Mesodermal cell (in vitro differentiated cells): ENCODE results near the gene CHID1.

Experiments
- H3K27ac ChIP-seq: 2 replicates; pipeline ENCODE4 v1.7.0; 2013; ENCODE audit warnings: mild to moderate bottlenecking, low read depth, low read length, moderate library complexity; ENCODE audit not compliant: severe bottlenecking
- H3K36me3 ChIP-seq: 2 replicates; pipeline ENCODE4 v1.7.1; 2013; ENCODE audit warnings: mild to moderate bottlenecking, low read length, moderate library complexity; ENCODE audit not compliant: control insufficient read depth, insufficient read depth
- H3K4me1 ChIP-seq: one replicate; pipeline ENCODE4 v1.7.1; 2013; ENCODE audit warnings: mild to moderate bottlenecking, low read length; ENCODE audit not compliant: insufficient read depth, control insufficient read depth, poor library complexity, severe bottlenecking
- H3K4me3 ChIP-seq: 2 replicates; pipeline ENCODE4 v1.7.0; 2013; ENCODE audit warnings: low read length, control low read depth, mild to moderate bottlenecking; ENCODE audit not compliant: insufficient read depth, poor library complexity, severe bottlenecking; ENCODE audit errors: extremely low read depth
- H3K9me3 ChIP-seq: 2 replicates; pipeline ENCODE4 v1.7.1; 2013; ENCODE audit warnings: mild to moderate bottlenecking, low read length, moderate library complexity; ENCODE audit not compliant: control insufficient read depth
- WGBS, 2 experiments: methylation state at CpG; one replicate each; pipeline ENCODE4 v1.1.5; 2013; ENCODE audit warnings: missing lambda C conversion rate in 2 of 2; ENCODE audit not compliant: insufficient coverage in 2 of 2; 5-methylcytosine and 5-hydroxymethylcytosine counted together

CHID1 gene

DNA sequence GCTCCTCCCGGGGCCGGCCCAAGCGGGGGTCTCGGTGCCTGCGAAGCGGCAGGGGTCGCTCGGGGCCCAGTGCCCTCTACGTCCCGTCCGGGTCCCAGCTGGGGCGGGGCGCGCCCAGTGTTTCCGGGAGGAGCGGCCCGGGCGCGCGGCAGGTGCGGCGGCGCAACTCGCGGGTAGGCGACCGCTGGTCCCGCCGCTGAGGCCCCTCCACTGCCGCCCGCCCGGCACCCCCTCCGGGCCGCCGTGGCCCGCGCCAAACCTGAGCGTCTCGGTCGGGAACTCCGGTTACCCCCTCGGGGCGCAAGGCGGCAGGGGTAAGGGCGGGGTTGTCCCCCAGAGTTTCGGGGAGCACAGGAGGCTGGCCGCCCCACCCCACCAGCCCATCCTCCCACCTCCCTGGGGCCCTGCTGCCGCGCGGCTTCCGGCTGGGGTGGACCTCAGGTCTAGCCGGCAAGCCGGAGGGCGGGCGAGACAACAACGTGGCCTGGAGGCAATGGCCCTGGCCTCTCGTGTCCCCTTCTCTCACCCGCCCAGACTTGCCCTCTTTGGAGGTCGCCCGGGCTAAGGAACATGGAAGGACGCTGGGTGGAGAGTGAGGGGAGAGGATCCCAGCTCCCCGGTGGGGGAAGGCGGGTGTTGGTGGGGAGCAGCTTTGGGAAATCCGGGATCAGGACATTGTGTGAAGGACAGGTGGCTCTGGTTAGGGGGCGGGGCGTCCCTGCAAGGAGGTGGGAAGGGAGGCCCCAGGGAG is 83.3 kb downstream of the CHID1 start:
- peaks cover 18% of the 10 kb centered on the region for H3K36me3 ChIP-seq
- 2 to 3% methylated on average over 56 to 61 of the region's 66 CpGs for WGBS, 2 experiments
- peak overlapping the region; percentile 28 for H3K4me3 ChIP-seq
- H3K27ac ChIP-seq, result no peak overlapping the region
- no peaks in the 10 kb centered on the region for H3K9me3 ChIP-seq
- H3K4me1 ChIP-seq, result peaks cover 43% of the 10 kb centered on the region

DNA sequence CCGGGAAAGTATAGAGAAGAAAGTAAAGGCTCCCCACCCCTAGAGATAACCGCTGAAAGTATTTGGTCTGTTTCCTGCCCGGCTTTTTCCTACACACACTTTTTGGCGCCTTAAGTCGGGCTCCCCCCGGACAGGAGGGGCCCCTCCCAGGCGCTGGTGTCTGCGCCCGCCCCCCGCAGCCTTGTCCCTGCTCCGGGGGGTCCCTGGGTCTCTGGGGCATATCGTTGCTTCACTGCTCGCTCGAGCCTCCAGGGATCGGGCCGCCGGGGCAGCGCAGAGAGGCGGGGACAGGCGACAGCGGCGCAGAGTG is 83.8 kb downstream of the CHID1 start:
- H3K27ac ChIP-seq, result no peak overlapping the region
- WGBS, 2 experiments, result 5% methylated on average over 20 to 21 of the region's 22 CpGs
- peaks cover 42% of the 10 kb centered on the region for H3K4me1 ChIP-seq

DNA sequence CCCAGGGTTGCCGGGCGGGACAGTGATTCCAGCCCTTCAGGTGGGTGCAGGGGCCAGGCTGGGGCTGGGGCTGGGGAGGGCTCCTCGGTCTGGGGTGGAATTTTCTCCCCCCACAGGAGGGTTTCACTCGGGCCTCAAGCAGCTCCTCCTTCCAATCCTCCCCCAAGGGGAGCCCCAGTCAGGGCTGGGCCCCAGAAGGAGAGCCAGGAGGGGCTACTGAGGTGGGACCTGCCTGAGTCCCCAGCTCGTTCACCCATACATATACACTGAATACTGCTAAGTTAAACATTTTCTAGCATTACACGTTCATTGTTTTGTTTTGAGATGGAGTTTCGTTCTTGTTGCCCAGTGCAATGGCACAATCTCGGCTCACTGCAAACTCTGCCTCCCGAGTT is 84.4 kb downstream of the CHID1 start:
- 86 to 87% methylated on average over 5 to 6 of the region's 9 CpGs for WGBS, 2 experiments
- Histone ChIP-seq H3K4me3 (no peak overlapping the region), H3K27ac (no peak overlapping the region), H3K36me3 (peaks cover 26% of the 10 kb centered on the region), H3K9me3 (no peaks in the 10 kb centered on the region), H3K4me1 (peaks cover 36% of the 10 kb centered on the region)

More for the DNA sequence above, 83.8 kb downstream of the CHID1 start:
- peaks cover 21% of the 10 kb centered on the region for H3K36me3 ChIP-seq
- no peaks in the 10 kb centered on the region for H3K9me3 ChIP-seq
- peak overlapping the region; percentile 28 for H3K4me3 ChIP-seq

DNA sequence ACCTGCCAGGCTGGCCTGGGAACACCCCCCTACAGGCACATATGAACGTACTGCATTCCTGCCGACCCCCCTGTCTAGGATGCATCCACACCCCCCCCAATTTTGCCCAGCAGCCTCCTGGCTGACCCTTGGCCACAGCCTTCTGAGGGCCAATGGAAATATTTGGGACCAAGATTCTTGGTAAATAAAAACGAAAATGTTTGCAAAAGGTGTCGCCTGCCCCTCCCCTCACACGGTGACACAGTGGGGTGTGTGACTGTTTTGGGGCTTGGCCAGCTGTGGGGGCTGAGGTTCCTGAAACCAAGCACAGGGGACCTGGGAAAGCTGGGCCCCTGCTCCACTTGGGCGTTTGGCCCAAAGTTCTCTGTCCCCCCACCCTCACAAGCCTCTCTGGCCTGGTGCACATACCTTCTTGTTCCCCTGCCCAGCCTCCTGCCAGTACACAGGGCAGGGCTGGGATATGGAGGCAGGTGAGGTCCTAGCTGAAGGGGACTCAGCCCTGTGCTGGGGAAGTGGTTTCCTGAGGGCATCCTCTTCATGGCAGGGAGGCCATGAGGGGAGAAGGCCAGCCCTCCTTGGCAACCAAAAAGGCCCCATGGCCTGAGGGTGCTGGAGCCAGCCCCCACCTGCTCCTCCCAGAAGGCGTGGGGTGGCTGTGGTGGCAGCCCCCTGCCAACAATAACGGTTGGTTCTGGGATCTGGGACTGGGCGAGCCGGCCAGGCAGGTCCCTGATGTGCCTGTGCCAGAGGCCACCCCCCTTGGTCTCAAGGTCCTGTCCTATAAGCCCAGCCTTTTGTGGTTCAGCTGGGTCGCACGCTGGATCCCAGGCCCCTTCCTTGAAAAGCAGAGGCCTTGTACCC is 85.0 kb downstream of the CHID1 start:
- H3K9me3 ChIP-seq, result no peaks in the 10 kb centered on the region
- 94 to 96% methylated on average over 8 of the region's 12 CpGs for WGBS, 2 experiments
- H3K4me3 ChIP-seq, result no peak overlapping the region

DNA sequence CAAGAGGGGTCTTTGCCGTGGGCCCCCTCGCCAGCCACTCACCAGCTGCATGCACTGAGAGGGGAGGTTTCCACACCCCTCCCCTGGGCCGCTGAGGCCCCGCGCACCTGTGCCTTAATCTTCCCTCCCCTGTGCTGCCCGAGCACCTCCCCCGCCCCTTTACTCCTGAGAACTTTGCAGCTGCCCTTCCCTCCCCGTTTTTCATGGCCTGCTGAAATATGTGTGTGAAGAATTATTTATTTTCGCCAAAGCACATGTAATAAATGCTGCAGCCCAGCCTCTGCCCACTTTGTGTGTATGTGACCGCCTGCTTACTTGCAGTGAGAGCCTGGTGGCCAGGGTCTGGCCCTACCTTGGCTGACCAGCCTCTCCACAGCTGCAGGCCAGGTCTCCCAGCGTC is 85.7 kb downstream of the CHID1 start:
- no peak overlapping the region for H3K27ac ChIP-seq
- H3K4me1 ChIP-seq, result peaks cover 37% of the 10 kb centered on the region
- no peak overlapping the region for H3K4me3 ChIP-seq
- H3K9me3 ChIP-seq, result no peaks in the 10 kb centered on the region
- H3K36me3 ChIP-seq, result peaks cover 26% of the 10 kb centered on the region
- WGBS, 2 experiments, result 89 to 97% methylated on average over 4 to 5 of the region's 11 CpGs

More for the DNA sequence above, 85.0 kb downstream of the CHID1 start:
- Histone ChIP-seq H3K27ac (no peak overlapping the region), H3K4me1 (peaks cover 35% of the 10 kb centered on the region), H3K36me3 (peaks cover 26% of the 10 kb centered on the region)

DNA sequence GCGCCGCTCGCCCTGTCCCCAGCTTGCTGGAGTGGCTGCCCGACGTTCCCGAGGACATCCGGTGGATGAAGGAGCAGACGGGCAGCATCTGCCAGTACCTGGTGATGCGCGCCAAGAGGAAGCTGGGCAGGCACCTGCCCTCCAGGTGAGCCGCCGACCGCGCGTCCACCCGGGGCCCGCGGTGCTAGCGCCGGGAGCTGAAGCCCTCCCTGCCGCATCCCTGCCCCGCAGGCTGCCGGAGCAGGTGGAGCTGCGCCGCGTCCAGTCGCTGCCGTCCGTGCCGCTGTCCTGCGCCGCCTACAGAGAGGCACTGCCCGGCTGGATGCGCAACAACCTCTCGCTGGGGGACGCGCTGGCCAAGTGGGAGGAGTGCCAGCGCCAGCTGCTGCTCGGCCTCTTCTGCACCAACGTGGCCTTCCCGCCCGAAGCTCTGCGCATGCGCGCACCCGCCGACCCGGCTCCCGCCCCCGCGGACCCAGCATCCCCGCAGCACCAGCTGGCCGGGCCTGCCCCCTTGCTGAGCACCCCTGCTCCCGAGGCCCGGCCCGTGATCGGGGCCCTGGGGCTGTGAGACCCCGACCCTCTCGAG is 86.2 kb downstream of the CHID1 start:
- WGBS, 2 experiments, result 96% methylated on average over 54 of the region's 59 CpGs
- H3K36me3 ChIP-seq, result peaks cover 26% of the 10 kb centered on the region
- no peak overlapping the region for H3K4me3 ChIP-seq
- peaks cover 31% of the 10 kb centered on the region for H3K4me1 ChIP-seq
- no peaks in the 10 kb centered on the region for H3K9me3 ChIP-seq
- no peak overlapping the region for H3K27ac ChIP-seq

DNA sequence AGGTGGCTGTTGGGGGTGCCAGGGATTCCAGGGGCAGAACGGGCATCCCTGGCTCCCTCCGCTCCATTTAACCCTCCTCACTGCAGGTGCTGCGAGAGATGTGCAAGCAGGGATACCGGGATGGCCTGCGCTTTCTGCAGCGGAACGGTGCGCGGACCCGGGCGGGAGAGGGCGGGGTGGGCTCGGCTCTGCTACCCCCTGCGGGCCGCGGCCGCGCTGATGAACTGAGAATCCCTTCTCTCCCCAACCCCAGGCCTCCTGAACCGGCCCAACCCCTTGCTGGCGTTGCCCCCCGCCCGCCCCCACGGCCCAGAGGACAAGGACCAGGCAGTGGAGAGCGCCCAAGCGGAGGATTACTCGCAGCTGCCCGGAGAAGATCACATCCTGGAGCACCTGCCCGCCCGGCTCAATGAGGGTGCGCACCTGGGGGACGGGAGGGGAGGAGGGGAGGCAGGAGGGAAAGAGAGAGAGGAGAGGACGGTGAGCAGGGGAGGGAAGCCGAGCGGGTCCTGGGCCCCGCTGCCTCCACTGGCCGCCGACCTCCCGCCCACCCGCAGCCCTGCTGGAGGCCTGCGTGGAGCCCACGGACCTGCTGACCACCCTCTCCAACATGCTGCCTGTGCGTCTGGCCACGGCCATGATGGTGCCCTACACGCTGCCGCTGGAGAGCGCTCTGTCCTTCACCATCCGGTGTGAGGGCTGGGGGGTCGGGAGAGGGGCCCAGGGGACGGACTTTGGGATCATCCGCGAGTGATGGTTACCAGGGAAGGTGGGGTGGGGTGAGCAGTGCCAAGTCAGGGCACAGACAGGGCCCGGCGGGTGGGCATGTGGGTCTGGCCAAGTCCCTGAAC is 86.9 kb downstream of the CHID1 start:
- 94 to 95% methylated on average over 28 to 52 of the region's 53 CpGs for WGBS, 2 experiments
- no peaks in the 10 kb centered on the region for H3K9me3 ChIP-seq

DNA sequence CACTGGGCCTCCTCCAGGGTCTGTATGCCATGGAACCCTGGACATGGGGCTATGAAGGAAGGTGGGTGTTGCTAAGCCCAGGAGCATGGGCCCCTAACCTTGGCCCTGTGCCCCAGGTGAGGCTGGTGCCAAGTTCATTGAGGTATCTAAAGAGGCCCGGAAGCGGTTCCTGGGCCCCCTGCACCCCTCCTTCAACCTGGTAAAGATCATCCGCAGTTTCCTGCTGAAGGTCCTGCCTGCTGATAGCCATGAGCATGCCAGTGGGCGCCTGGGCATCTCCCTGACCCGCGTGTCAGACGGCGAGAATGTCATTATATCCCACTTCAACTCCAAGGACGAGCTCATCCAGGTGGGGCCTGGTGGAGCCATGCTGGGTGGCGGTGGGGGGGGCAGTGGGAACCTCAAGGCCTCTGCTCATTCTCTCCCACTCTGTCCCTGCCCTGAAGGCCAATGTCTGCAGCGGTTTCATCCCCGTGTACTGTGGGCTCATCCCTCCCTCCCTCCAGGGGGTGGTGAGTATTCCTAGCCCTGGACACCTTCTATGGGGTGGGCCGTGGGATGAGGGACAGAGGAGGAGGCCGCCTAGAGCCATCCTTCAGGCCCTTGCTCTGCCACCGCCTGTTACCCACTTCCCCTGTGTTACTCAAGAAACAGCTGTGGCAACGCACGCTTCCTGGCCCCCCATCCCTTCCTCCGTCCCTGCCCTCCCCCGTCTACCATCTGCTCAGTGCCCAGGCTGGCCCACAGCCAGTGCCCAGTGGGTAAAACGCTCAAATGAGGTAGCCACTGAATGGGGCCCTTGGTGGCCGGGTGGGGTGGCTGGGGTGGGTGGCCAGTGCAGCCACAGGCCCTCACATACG is 88.9 kb downstream of the CHID1 start:
- H3K4me3 ChIP-seq, result no peak overlapping the region
- 88 to 94% methylated on average over 7 to 17 of the region's 22 CpGs for WGBS, 2 experiments
- no peak overlapping the region for H3K27ac ChIP-seq
- peaks cover 15% of the 10 kb centered on the region for H3K4me1 ChIP-seq
- H3K36me3 ChIP-seq, result peaks cover 26% of the 10 kb centered on the region
- no peaks in the 10 kb centered on the region for H3K9me3 ChIP-seq

More for the DNA sequence above, 86.9 kb downstream of the CHID1 start:
- peaks cover 26% of the 10 kb centered on the region for H3K36me3 ChIP-seq
- no peak overlapping the region for H3K27ac ChIP-seq
- H3K4me3 ChIP-seq, result no peak overlapping the region
- peaks cover 26% of the 10 kb centered on the region for H3K4me1 ChIP-seq

DNA sequence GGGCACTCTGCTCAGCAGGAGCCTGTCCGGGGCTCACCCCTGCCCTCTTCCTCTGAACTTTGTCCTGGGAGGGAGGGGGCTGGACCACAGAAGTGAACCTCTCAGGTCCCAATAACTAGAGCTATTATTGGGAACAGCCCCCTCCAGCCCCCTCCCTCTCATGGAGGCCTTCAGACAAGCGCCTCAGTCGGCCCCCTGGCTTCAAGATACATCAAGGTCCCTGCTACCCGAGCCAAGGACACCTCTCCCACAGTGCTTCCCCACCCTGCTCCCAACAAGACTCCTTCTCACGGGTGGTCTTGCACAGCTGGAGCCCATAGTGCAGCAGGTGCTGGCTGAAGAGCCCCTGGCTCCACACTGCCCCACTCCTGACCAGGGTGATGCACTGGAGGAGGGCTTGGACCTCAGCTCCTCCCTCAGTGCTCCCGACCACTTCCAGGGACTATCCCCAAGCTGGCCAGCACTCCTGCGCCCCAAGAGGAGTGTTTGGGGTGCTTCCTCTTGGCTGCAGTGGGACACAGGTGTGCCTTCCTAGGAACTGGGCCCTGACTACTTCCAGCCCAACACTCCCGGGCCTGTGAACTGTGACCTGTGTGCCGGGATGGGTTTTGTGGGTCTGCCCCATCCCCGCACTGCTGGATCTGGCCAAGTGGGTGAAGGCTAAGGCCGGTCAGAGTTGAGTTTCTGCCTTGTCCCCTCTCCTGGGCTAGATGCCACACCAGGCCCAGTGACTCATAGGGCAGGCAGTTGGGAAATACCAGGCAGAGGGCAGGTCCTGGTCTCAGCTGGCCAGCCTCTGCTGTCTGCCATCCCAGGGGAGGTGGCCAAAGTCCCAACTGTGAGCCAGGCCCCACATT is 89.7 kb downstream of the CHID1 start:
- 88 to 91% methylated on average over 9 to 11 of the region's 11 CpGs for WGBS, 2 experiments
- H3K27ac ChIP-seq, result no peak overlapping the region
- peaks cover 26% of the 10 kb centered on the region for H3K36me3 ChIP-seq
- H3K9me3 ChIP-seq, result no peaks in the 10 kb centered on the region
- H3K4me1 ChIP-seq, result peaks cover 11% of the 10 kb centered on the region
- peak overlapping the region; percentile 71 for H3K4me3 ChIP-seq
